Activated T-cell treated with anti-CD3 and anti-CD28 coated beads for 48 hours (primary cell): ENCODE results near the gene BMP10.

ENCODE experiments used
- DNase-seq: peaks from one replicate; pipeline ENCODE4 v3.0.0-alpha.2; 2020; ENCODE audit warnings: low read depth

The BMP10 gene

GRCh38 chr2:68889500-68889899 lies 18.3 kb upstream of the BMP10 start:
- no peak for DNase-seq

- DNase-seq, result no peak
Measured at GRCh38 chr2:68889021-68889420, 17.8 kb upstream of the BMP10 start.

- DNase-seq, result no peak
Measured at GRCh38 chr2:68888038-68888704, 17.0 kb upstream of the BMP10 start.

GRCh38 chr2:68885811-68886075 lies 14.5 kb upstream of the BMP10 start:
- no peak for DNase-seq

GRCh38 chr2:68885074-68885810 lies 14.0 kb upstream of the BMP10 start:
- DNase-seq, result no peak

GRCh38 chr2:68880213-68880612 lies 9.0 kb upstream of the BMP10 start:
- DNase-seq, result no peak

- DNase-seq, result no peak
Measured at GRCh38 chr2:68879296-68879695, 8.1 kb upstream of the BMP10 start.

GRCh38 chr2:68878753-68879152 lies 7.6 kb upstream of the BMP10 start:
- no peak for DNase-seq

- no peak for DNase-seq
Measured at GRCh38 chr2:68878071-68878711, 7.0 kb upstream of the BMP10 start.

GRCh38 chr2:68877079-68877772 lies 6.0 kb upstream of the BMP10 start:
- no peak for DNase-seq

GRCh38 chr2:68870215-68870614 lies 982 bp downstream of the BMP10 start:
- DNase-seq, result no peak

GRCh38 chr2:68865108-68865507 lies 6.1 kb downstream of the BMP10 start:
- no peak for DNase-seq

- no peak for DNase-seq
Measured at GRCh38 chr2:68863996-68864395, 7.2 kb downstream of the BMP10 start.

- no peak for DNase-seq
Measured at GRCh38 chr2:68862889-68863288, 8.3 kb downstream of the BMP10 start.

- no peak for DNase-seq
Measured at GRCh38 chr2:68861330-68861729, 9.9 kb downstream of the BMP10 start.

GRCh38 chr2:68860111-68860510 lies 11.1 kb downstream of the BMP10 start:
- DNase-seq, result no peak

GRCh38 chr2:68857855-68858456 lies 13.2 kb downstream of the BMP10 start:
- no peak for DNase-seq

- DNase-seq, result no peak
Measured at GRCh38 chr2:68857202-68857845, 13.9 kb downstream of the BMP10 start.

- no peak for DNase-seq
Measured at GRCh38 chr2:68855550-68855949, 15.6 kb downstream of the BMP10 start.

- DNase-seq, result no peak
Measured at GRCh38 chr2:68854476-68854875, 16.7 kb downstream of the BMP10 start.

- no peak for DNase-seq
Measured at GRCh38 chr2:68853915-68854314, 17.3 kb downstream of the BMP10 start.

GRCh38 chr2:68853035-68853434 lies 18.2 kb downstream of the BMP10 start:
- DNase-seq, result no peak
